ENCODE measurements around the gene CXXC5.

DNA sequence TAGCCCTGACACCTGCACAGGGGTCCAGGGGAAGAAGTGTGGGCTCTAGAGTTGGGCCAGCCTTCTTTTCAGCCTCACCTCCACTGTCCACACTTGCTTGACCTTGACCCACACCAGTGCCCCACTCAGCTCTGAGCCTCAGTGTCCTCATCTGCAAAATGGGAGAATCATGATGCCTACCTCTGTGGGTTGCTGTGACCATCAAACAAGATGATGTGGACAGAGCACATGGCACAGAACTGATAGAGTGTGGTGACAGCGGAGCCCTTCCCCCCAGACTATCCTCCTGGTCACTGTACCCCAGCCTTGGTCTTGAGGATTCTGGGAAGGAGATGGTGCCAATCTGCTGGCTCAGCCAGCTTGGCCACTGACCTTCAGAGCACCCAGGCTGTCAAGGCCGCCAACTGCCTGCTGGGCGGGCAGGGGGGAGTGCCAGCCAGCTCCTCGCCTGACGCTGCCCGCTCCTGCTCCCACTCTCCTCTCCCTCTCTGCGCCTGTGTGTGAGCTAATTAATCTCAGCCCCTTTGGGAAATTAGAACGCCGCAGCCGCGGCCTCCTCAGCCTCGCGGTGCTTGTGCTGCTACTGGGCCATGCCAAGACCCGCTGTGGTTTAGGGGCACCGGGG is 16.7 kb downstream of the CXXC5 start:
- TF ChIP-seq TAF1 (IDR thresholded peaks at IDR 0.05; ENCODE audit: low read depth) (no peak), EZH2 (IDR thresholded peaks at IDR 0.05; ENCODE audit: borderline replicate concordance, insufficient read depth, low read length, poor library complexity, severe bottlenecking) (no peak)

Data from neural cell (in vitro differentiated cells).